Nephron progenitor cell (in vitro differentiated cells): ENCODE measurements around the gene MYO1D.

Experiments
- DNase-seq: peaks from one replicate; pipeline ENCODE4 v3.0.0; 2021
- H3K27ac Mint-ChIP-seq: 2 replicates; pipeline ENCODE4 v1.8.0; 2021; ENCODE audit warnings: mild to moderate bottlenecking, moderate library complexity, mixed read lengths
- H3K27me3 Mint-ChIP-seq: 2 replicates; pipeline ENCODE4 v1.8.0; 2021; ENCODE audit warnings: mild to moderate bottlenecking, low read depth, mixed read lengths; ENCODE audit not compliant: poor library complexity
- H3K36me3 Mint-ChIP-seq: 2 replicates; pipeline ENCODE4 v1.8.0; 2021; ENCODE audit warnings: low read depth, mixed read lengths
- H3K4me1 Mint-ChIP-seq: 2 replicates; pipeline ENCODE4 v1.8.0; 2021; ENCODE audit warnings: mixed read lengths
- H3K4me3 Mint-ChIP-seq: 2 replicates; pipeline ENCODE4 v1.8.0; 2021; ENCODE audit warnings: mild to moderate bottlenecking, moderate library complexity, mixed read lengths
- H3K9me3 Mint-ChIP-seq: 2 replicates; pipeline ENCODE4 v1.8.0; 2021; ENCODE audit warnings: mild to moderate bottlenecking, moderate library complexity, mixed read lengths
- CTCF ChIP-seq: fragments of 200-600 bp; sonication (generic); IDR thresholded peaks from 2 replicates; pipeline ENCODE4 v1.5.0; 2021; ENCODE audit warnings: antibody characterized with exemption

The MYO1D gene

GRCh38 chr17:32523827-32524552 lies 352.9 kb downstream of the MYO1D start:
- TF ChIP-seq CTCF: no peak
- no peak for DNase-seq

GRCh38 chr17:32523017-32523680 lies 353.8 kb downstream of the MYO1D start:
- no peak overlapping the region for H3K27ac Mint-ChIP-seq
- no peak for DNase-seq
- TF ChIP-seq CTCF: no peak
- H3K27me3 Mint-ChIP-seq: no peaks in the 10 kb centered on the region
- no peak overlapping the region for H3K4me3 Mint-ChIP-seq
- peaks cover 48% of the 10 kb centered on the region for H3K4me1 Mint-ChIP-seq
- H3K36me3 Mint-ChIP-seq: no peaks in the 10 kb centered on the region
- H3K9me3 Mint-ChIP-seq: no peaks in the 10 kb centered on the region

More at GRCh38 chr17:32523827-32524552, 352.9 kb downstream of the MYO1D start:
- Mint-ChIP-seq H3K27ac (no peak overlapping the region), H3K4me1 (peaks cover 40% of the 10 kb centered on the region), H3K4me3 (no peak overlapping the region), H3K27me3 (no peaks in the 10 kb centered on the region), H3K36me3 (no peaks in the 10 kb centered on the region), H3K9me3 (no peaks in the 10 kb centered on the region)

- H3K36me3 Mint-ChIP-seq: no peaks in the 10 kb centered on the region
- TF ChIP-seq CTCF: no peak
- H3K27me3 Mint-ChIP-seq: no peaks in the 10 kb centered on the region
- no peak overlapping the region for H3K27ac Mint-ChIP-seq
- H3K9me3 Mint-ChIP-seq: no peaks in the 10 kb centered on the region
- peak overlapping the region; percentile 85 for H3K4me3 Mint-ChIP-seq
- DNase-seq: no peak
- H3K4me1 Mint-ChIP-seq: peaks cover 71% of the 10 kb centered on the region
These were observed 356.1 kb downstream of the MYO1D start for GRCh38 chr17:32520737-32521404.

- H3K27ac Mint-ChIP-seq: peak overlapping the region; percentile 71
- DNase-seq: peak; percentile 14
- no peaks in the 10 kb centered on the region for H3K36me3 Mint-ChIP-seq
- H3K4me1 Mint-ChIP-seq: peaks cover 76% of the 10 kb centered on the region
- H3K9me3 Mint-ChIP-seq: no peaks in the 10 kb centered on the region
- TF ChIP-seq CTCF: no peak
- H3K4me3 Mint-ChIP-seq: peak overlapping the region; percentile 85
- H3K27me3 Mint-ChIP-seq: no peaks in the 10 kb centered on the region
These were observed 356.7 kb downstream of the MYO1D start for GRCh38 chr17:32520104-32520701.

GRCh38 chr17:32519228-32520103 lies 357.5 kb downstream of the MYO1D start:
- Mint-ChIP-seq H3K4me1 (peaks cover 72% of the 10 kb centered on the region), H3K9me3 (no peaks in the 10 kb centered on the region), H3K4me3 (peak overlapping the region; percentile 85), H3K27ac (peak overlapping the region; percentile 85), H3K36me3 (no peaks in the 10 kb centered on the region), H3K27me3 (no peaks in the 10 kb centered on the region)
- TF ChIP-seq CTCF: no peak
- peak; percentile 85 for DNase-seq
